PC-3 (cell line): ENCODE results near the gene PLAC9.

Experiments
- CTCF ChIP-seq: fragments of 300-600 bp; sonication (generic); conservative IDR thresholded peaks from 2 replicates; pipeline ENCODE4 v1.5.1; 2017; ENCODE audit warnings: antibody characterized with exemption, low read depth, mild to moderate bottlenecking, low read length
- EZH2 ChIP-seq: fragments of 300-600 bp; sonication (generic); IDR thresholded peaks from one replicate; pipeline ENCODE4 v1.6.1; 2017; ENCODE audit warnings: antibody characterized with exemption, mild to moderate bottlenecking, low read length; ENCODE audit not compliant: unreplicated experiment
- EZH2phosphoT487 ChIP-seq: fragments of 300-600 bp; sonication (generic); IDR thresholded peaks from 2 replicates; pipeline ENCODE4 v1.6.1; 2018; ENCODE audit warnings: mild to moderate bottlenecking, antibody characterized with exemption, low read length, borderline replicate concordance

- TF ChIP-seq EZH2 (no peak), CTCF (no peak), EZH2phosphoT487 (no peak)
Measured at GRCh38 chr10:80137031-80137862, 4.7 kb downstream of the PLAC9 start.
